HG02759 (cell line): ENCODE results near the gene TEX22.

ENCODE experiments used
- ATAC-seq: cut with Tn5 transposase; IDR thresholded peaks from one replicate; pipeline ENCODE4 v1.9.1; 2021; ENCODE audit warnings: mild to moderate bottlenecking, moderate library complexity; ENCODE audit not compliant: unreplicated experiment

TEX22 gene

GRCh38 chr14:105420101-105420973, 22.0 kb downstream of the TEX22 start:
- no peak for ATAC-seq

- ATAC-seq, result no peak
Measured at GRCh38 chr14:105420974-105421674, 22.8 kb downstream of the TEX22 start.

- ATAC-seq, result no peak
Measured at GRCh38 chr14:105421723-105422615, 23.6 kb downstream of the TEX22 start.

- ATAC-seq, result no peak
Measured at GRCh38 chr14:105422695-105423487, 24.6 kb downstream of the TEX22 start.

GRCh38 chr14:105423488-105424195, 25.3 kb downstream of the TEX22 start:
- ATAC-seq, result no peak

GRCh38 chr14:105424861-105425260, 26.5 kb downstream of the TEX22 start:
- ATAC-seq, result no peak

- no peak for ATAC-seq
Measured at GRCh38 chr14:105425823-105426247, 27.5 kb downstream of the TEX22 start.

- ATAC-seq, result no peak
Measured at GRCh38 chr14:105426416-105427130, 28.2 kb downstream of the TEX22 start.

- ATAC-seq, result no peak
Measured at GRCh38 chr14:105427412-105427811, 29.1 kb downstream of the TEX22 start.

- no peak for ATAC-seq
Measured at GRCh38 chr14:105427936-105428485, 29.7 kb downstream of the TEX22 start.

- no peak for ATAC-seq
Measured at GRCh38 chr14:105430042-105430441, 31.7 kb downstream of the TEX22 start.

GRCh38 chr14:105430565-105430964, 32.2 kb downstream of the TEX22 start:
- ATAC-seq, result no peak

- no peak for ATAC-seq
Measured at GRCh38 chr14:105431256-105431655, 32.9 kb downstream of the TEX22 start.

- no peak for ATAC-seq
Measured at GRCh38 chr14:105432657-105433056, 34.3 kb downstream of the TEX22 start.

GRCh38 chr14:105433161-105433605, 34.8 kb downstream of the TEX22 start:
- ATAC-seq, result no peak

GRCh38 chr14:105436402-105436801, 38.1 kb downstream of the TEX22 start:
- ATAC-seq, result no peak

GRCh38 chr14:105436891-105437722, 38.8 kb downstream of the TEX22 start:
- no peak for ATAC-seq
